K562 (cell line): ENCODE results near the gene TMED6. TPM values are rescaled to one million over a fixed set of nuclear protein-coding genes. Genes with fewer than 3 reads are reported as not detected.
A peak's percentile ranks its signal among the peaks of the same experiment; 100 is the strongest.

Source experiments
- ERF ChIP-seq: fragments of 450-650 bp; formaldehyde crosslinking; IDR thresholded peaks from 2 replicates; pipeline ENCODE4 v1.4.0; 2020; ENCODE audit warnings: mild to moderate bottlenecking, mixed read lengths
- GATA2 ChIP-seq: sonication (generic); formaldehyde crosslinking; IDR thresholded peaks from 2 replicates; pipeline ENCODE4 v1.4.0; 2020; ENCODE audit warnings: mild to moderate bottlenecking, missing genetic modification reagents
- JUN ChIP-seq, 2 experiments: sonication (generic) in 1 of 2; formaldehyde crosslinking in 1 of 2; IDR thresholded peaks; 2 replicates each; pipeline versions ENCODE4 v1.6.1 to v1.8.0; 2012 to 2022; ENCODE audit warnings: borderline replicate concordance in 2 of 2, mild to moderate bottlenecking in 2 of 2, improper control_type of control experiment in 1 of 2, low read depth in 1 of 2, low read length in 1 of 2, missing genetic modification reagents in 1 of 2
- KLF16 ChIP-seq: IDR thresholded peaks from 2 replicates; pipeline ENCODE4 v1.6.1; 2016; ENCODE audit warnings: antibody characterized with exemption
- LARP7 ChIP-seq: fragments of 450-650 bp; IDR thresholded peaks from 2 replicates; pipeline ENCODE4 v1.6.1; 2016
- LEF1 ChIP-seq: fragments of 450-650 bp; IDR thresholded peaks from 2 replicates; pipeline ENCODE4 v1.6.1; 2016; ENCODE audit warnings: mild to moderate bottlenecking
- MAZ ChIP-seq, 2 experiments: fragments of 450-650 bp in 1 of 2; sonication (generic) in 1 of 2; formaldehyde crosslinking; IDR thresholded peaks in 1 of 2; conservative IDR thresholded peaks in 1 of 2; 2 replicates each; pipeline versions ENCODE4 v1.4.0 to v1.5.0; 2020; ENCODE audit warnings: mild to moderate bottlenecking in 1 of 2, missing genetic modification reagents in 1 of 2
- MLX ChIP-seq, 2 experiments: fragments of 450-650 bp in 1 of 2; sonication (generic) in 1 of 2; formaldehyde crosslinking; conservative IDR thresholded peaks; 2 replicates each; pipeline versions ENCODE4 v1.4.0 to v1.8.1; 2020 to 2022; ENCODE audit warnings: mild to moderate bottlenecking in 1 of 2, missing genetic modification reagents in 1 of 2
- MTA1 ChIP-seq: fragments of 450-650 bp; IDR thresholded peaks from 2 replicates; pipeline ENCODE4 v1.6.1; 2017; ENCODE audit warnings: borderline replicate concordance
- MTA3 ChIP-seq: fragments of 450-650 bp; formaldehyde crosslinking; IDR thresholded peaks from 2 replicates; pipeline ENCODE4 v1.6.1; 2017; ENCODE audit warnings: mild to moderate bottlenecking, borderline replicate concordance
- NFXL1 ChIP-seq: fragments of 450-650 bp; formaldehyde crosslinking; IDR thresholded peaks from 2 replicates; pipeline ENCODE4 v1.4.0; 2021; ENCODE audit warnings: mild to moderate bottlenecking
- NR0B1 ChIP-seq: fragments of 450-650 bp; IDR thresholded peaks from one replicate; pipeline ENCODE4 v1.6.1; 2018; ENCODE audit warnings: mild to moderate bottlenecking, moderate library complexity; ENCODE audit not compliant: partially characterized antibody
- PCBP1 ChIP-seq: fragments of 200-400 bp; formaldehyde crosslinking; IDR thresholded peaks from 2 replicates; pipeline ENCODE4 v1.6.1; 2018; ENCODE audit warnings: mild to moderate bottlenecking, low read depth, low read length; ENCODE audit not compliant: poor library complexity, severe bottlenecking
- RBM15 ChIP-seq: fragments of 200-400 bp; formaldehyde crosslinking; IDR thresholded peaks from 2 replicates; pipeline ENCODE4 v1.6.1; 2018; ENCODE audit warnings: mild to moderate bottlenecking, low read length, moderate library complexity; ENCODE audit not compliant: insufficient read depth
- SMARCA4 ChIP-seq: fragments of 450-650 bp; IDR thresholded peaks from 2 replicates; pipeline ENCODE4 v1.6.1; 2016
- SRSF9 ChIP-seq: fragments of 200-400 bp; formaldehyde crosslinking; IDR thresholded peaks from 2 replicates; pipeline ENCODE4 v1.6.1; 2017; ENCODE audit warnings: low read depth, low read length, borderline replicate concordance
- TAF9B ChIP-seq: fragments of 450-650 bp; IDR thresholded peaks from 2 replicates; pipeline ENCODE4 v1.6.1; 2018; ENCODE audit warnings: mild to moderate bottlenecking; ENCODE audit not compliant: partially characterized antibody
- U2AF2 ChIP-seq: fragments of 200-400 bp; formaldehyde crosslinking; optimal IDR thresholded peaks from 2 replicates; pipeline ENCODE3; 2017; ENCODE audit warnings: low read depth, mild to moderate bottlenecking, low read length
- ZBTB33 ChIP-seq: sonication (generic); formaldehyde crosslinking; IDR thresholded peaks from 2 replicates; pipeline ENCODE4 v1.8.1; 2023; ENCODE audit warnings: mild to moderate bottlenecking, missing genetic modification reagents
- ZNF143 ChIP-seq: sonication (generic); formaldehyde crosslinking; IDR thresholded peaks from 2 replicates; pipeline ENCODE4 v1.9.0; 2022; ENCODE audit warnings: mild to moderate bottlenecking, missing genetic modification reagents
- ZNF263 ChIP-seq: sonication (generic); formaldehyde crosslinking; IDR thresholded peaks from 2 replicates; pipeline ENCODE4 v1.8.0; 2022; ENCODE audit warnings: mild to moderate bottlenecking, missing genetic modification reagents, borderline replicate concordance
- ZNF274 ChIP-seq: IDR thresholded peaks from 2 replicates; pipeline ENCODE4 v1.6.1; 2011; ENCODE audit warnings: low read depth, mild to moderate bottlenecking, low read length, moderate library complexity, borderline replicate concordance
- ZNF444 ChIP-seq: fragments of 250-450 bp; sonication (Bioruptor Pico); IDR thresholded peaks from 2 replicates; pipeline ENCODE4 v1.4.0; 2020; ENCODE audit warnings: mild to moderate bottlenecking, moderate library complexity
- ZNF57 ChIP-seq: fragments of 450-650 bp; formaldehyde crosslinking; IDR thresholded peaks from 2 replicates; pipeline ENCODE4 v1.4.0; 2020; ENCODE audit warnings: mild to moderate bottlenecking, moderate library complexity
- ZSCAN29 ChIP-seq: fragments of 450-650 bp; IDR thresholded peaks from 2 replicates; pipeline ENCODE4 v1.6.1; 2017
- polyA plus RNA-seq, 8 experiments: library from polyadenylated mRNA; depleted of rRNA in 4 of 8; stranded (reverse) in 5 of 8; unstranded in 3 of 8; fragments of >200 nt; fragmentation: Nextera tagmentation in 2 of 8; fragmentation: Illumina TruSeq in 1 of 8; extraction: Ambion mirVana in 2 of 8; extraction: Trizol in 1 of 8; gene quantifications; 2 replicates each; pipeline versions ENCODE4 v1.2.1 to v1.2.3, GENCODE V29; 2011 to 2014; ENCODE audit warnings: inconsistent platforms in 1 of 8, missing spikeins in 1 of 8
- total RNA-seq, 7 experiments: library from RNA; depleted of rRNA in 6 of 7; stranded (reverse); fragments of >200 nt in 6 of 7; fragmentation: Illumina TruSeq in 2 of 7; extraction: Trizol in 2 of 7; gene quantifications; 2 replicates each; pipeline versions ENCODE4 v1.2.1 to v1.2.3, GENCODE V29; 2011 to 2021; ENCODE audit warnings: low replicate concordance in 1 of 7

Gene TMED6
- total and polyA plus RNA-seq, 9 of the 15 experiments (the other 6 are each of a cell fraction or from before 2014, with no cell fraction given) = 0.14 to 0.45 (median 0.25) TPM; not detected in 2

GRCh38 chr16:69339289-69340094 lies 12.1 kb downstream of the TMED6 start, which contains the start of the genes COG8 and NIP7 (continued):
- TF ChIP-seq NR0B1 (no peak), MAZ (CRISPR knock-in tag; conservative IDR thresholded peaks at IDR 0.05 in 1 of 2, IDR thresholded peaks at IDR 0.05 in 1 of 2) (peak in 1 of 2 experiments; percentile 76; a peak in 2 of 4 replicates), ZNF143 (no peak), GATA2 (CRISPR knock-in tag) (no peak), ZNF444 (CRISPR knock-in tag) (no peak), MTA1 (no peak), ZNF274 (no peak), ZSCAN29 (no peak), SMARCA4 (no peak), MLX (CRISPR knock-in tag; conservative IDR thresholded peaks at IDR 0.05) (no peak), MTA3 (peak; percentile 87), PCBP1 (no peak), TAF9B (peak; percentile 97), KLF16 (no peak), ZBTB33 (CRISPR knock-in tag) (peak; percentile 75), U2AF2 (no peak), SRSF9 (no peak), RBM15 (no peak), LEF1 (0 out of 2 replicates have a peak, but pooled peaks have one; percentile 20), ZNF57 (CRISPR knock-in tag) (no peak), JUN (IDR thresholded peaks at IDR 0.05; ENCODE audit: borderline replicate concordance, low read depth, low read length) (peak; percentile 20; the same call in 1 of the 2 replicates), JUN (CRISPR knock-in tag; IDR thresholded peaks at IDR 0.05; ENCODE audit: borderline replicate concordance) (peak; percentile 94), ZNF263 (CRISPR knock-in tag) (peak; percentile 24; the same call in 1 of the 2 replicates), NFXL1 (CRISPR knock-in tag) (no peak), LARP7 (0 out of 2 replicates have a peak, but pooled peaks have one; percentile 33), ERF (CRISPR knock-in tag) (no peak; the same call in 1 of the 2 replicates)
